Fibroblast of skin of back (primary cell): ENCODE results near the gene FAM83B.
A peak's percentile ranks its signal among the peaks of the same experiment; 100 is the strongest.

ENCODE experiments used
- DNase-seq: peaks from one replicate; pipeline ENCODE4 v3.0.0-alpha.2; 2013

FAM83B gene

DNA sequence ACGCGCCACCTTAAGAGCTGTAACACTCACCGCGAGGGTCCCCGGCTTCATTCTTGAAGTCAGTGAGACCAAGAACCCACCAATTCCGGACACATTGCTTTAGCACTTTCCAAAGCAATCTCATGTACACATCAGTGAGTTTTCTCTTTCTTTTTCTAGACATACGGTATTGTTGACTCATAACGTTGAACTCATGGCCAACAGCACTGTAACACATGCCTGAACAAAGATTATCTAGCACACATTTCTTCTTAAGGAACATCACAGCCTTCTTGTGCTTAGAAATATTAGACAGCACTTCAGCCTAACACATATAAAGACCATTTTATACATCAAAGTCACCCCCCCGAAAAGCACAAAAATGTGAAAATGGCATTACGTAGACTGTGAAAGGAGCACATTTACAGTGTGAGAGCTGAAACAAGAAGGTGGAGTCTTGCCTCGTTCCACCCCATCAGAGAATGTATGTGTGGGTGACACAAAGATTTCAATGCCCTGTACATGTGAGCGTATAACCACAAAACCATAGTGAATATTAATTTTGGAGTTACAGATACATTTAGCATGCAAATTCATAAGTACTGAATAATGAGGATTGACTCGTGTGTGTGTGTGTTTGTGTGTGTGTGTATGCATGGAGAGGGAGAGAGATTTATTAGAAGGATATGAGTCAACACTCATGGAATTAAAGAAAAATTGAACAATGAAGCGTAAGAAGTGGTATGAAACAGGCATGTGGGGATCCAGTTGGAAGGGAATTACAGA, 134.1 kb downstream of the FAM83B start:
- DNase-seq = no peak

DNA sequence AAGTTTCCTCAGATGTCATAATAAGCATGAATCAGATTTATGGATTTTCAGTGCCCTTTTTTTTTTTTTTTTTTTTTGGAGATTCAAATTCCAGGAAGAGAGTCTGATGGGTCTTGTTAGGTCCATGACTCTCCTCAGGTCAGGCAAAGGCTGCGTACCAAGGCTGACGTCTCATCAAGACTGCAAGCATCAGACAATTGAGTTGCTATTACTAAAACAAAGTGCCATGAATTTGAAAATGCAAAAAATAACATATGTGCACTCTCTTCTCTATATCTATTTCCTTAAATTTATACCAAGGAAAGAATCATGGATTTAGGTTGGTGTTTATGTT, 134.7 kb downstream of the FAM83B start:
- peak; percentile 92 for DNase-seq

DNA sequence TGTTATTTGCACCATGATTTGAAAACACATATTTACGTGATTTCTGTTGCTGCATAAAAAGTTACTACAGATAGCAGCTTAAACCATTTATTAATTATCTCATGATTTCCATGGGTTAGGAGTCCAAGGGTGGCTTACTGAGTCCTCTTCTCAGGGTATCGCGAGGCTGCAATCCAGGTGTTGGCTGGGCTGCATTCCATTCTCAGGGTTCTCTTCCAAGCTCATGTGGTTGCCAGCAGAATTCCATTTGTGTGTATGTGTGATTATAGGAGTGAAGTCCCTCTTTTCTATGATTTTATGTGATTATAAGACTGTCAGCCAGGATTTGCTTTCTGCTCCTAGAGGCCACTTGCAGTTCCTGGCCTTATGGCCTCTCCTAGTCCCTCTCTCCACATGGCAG, 135.1 kb downstream of the FAM83B start:
- peak; percentile 59 for DNase-seq

DNA sequence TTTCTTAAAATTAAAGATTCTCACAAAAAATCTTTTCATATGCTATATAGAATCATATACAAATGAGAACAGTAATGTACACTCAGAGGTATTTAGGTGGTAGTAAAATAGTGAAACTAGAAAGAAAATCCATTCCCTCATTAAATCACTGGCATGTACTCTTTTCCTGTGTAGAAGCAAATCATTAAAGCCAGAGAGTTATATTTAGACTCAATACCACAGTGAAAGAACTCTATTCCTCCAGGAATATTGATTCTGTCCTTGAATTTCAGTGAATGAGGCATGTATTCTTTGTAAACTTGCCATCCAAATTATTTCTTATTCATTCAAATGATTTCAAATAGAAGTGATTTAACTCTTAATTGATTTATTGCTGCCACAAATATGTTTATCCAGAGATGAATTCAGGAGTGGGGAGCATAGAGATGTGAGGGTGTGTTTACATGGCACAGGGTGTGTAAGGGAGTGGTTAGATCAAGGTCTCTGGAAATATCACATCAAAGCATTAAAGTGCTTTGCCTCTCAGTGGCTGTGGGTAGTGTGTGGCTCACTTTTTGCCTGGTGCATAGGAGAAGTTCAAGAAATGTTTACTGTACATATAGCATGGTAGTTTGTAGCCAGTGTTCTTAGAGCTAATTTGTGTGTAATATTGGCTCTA, 141.2 kb downstream of the FAM83B start:
- DNase-seq = no peak

DNA sequence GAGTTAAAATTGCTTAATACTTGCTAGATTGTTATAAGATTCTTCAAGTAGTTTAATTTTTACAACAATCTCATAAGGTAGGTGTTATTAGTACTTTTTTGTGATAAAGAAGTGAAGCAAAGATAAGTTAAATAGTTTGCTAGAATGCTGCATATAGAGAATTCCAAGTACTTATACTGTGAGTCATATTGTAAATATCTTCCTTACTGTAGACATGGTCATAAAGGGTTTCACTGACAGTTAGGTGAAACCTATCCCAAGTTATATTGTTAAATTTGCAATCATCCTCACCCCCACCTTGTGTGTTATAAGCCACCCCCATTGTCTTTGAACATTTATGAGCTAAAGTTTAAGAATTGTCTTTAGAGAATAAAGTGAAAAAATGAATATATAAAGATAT, 142.0 kb downstream of the FAM83B start:
- DNase-seq = peak; percentile 38

DNA sequence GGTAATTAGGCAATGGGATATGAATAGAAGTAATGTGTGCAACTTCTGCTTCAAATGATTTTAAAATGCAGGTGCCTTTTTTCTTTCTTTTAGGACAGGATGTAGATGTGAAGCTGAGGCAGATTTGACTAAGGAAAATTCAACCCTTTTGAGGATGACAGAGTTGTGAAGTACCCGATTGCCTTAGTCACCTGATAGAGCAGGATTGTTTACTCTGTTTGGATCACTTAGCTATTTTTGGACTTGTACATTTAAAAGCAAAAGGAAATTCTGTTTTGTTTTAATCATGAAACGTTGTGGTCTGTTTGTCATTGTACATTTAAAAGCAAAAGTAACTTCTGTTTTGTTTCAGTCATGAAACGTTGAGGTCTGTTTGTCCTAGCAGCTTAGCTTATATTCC, 143.4 kb downstream of the FAM83B start:
- no peak for DNase-seq
